GM21423 (cell line): Measurements from ENCODE around the gene CD101.
"Not testable (repeated sequence)": the region's sequence is repeated elsewhere in the genome, so short reads cannot be mapped to it uniquely, and the experiment has no call there.

Source experiments
- ATAC-seq: cut with Tn5 transposase; IDR thresholded peaks from one replicate; pipeline ENCODE4 v1.9.1; 2021; ENCODE audit warnings: mild to moderate bottlenecking, moderate library complexity; ENCODE audit not compliant: unreplicated experiment

The CD101 gene, protein sequence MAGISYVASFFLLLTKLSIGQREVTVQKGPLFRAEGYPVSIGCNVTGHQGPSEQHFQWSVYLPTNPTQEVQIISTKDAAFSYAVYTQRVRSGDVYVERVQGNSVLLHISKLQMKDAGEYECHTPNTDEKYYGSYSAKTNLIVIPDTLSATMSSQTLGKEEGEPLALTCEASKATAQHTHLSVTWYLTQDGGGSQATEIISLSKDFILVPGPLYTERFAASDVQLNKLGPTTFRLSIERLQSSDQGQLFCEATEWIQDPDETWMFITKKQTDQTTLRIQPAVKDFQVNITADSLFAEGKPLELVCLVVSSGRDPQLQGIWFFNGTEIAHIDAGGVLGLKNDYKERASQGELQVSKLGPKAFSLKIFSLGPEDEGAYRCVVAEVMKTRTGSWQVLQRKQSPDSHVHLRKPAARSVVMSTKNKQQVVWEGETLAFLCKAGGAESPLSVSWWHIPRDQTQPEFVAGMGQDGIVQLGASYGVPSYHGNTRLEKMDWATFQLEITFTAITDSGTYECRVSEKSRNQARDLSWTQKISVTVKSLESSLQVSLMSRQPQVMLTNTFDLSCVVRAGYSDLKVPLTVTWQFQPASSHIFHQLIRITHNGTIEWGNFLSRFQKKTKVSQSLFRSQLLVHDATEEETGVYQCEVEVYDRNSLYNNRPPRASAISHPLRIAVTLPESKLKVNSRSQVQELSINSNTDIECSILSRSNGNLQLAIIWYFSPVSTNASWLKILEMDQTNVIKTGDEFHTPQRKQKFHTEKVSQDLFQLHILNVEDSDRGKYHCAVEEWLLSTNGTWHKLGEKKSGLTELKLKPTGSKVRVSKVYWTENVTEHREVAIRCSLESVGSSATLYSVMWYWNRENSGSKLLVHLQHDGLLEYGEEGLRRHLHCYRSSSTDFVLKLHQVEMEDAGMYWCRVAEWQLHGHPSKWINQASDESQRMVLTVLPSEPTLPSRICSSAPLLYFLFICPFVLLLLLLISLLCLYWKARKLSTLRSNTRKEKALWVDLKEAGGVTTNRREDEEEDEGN

DNA sequence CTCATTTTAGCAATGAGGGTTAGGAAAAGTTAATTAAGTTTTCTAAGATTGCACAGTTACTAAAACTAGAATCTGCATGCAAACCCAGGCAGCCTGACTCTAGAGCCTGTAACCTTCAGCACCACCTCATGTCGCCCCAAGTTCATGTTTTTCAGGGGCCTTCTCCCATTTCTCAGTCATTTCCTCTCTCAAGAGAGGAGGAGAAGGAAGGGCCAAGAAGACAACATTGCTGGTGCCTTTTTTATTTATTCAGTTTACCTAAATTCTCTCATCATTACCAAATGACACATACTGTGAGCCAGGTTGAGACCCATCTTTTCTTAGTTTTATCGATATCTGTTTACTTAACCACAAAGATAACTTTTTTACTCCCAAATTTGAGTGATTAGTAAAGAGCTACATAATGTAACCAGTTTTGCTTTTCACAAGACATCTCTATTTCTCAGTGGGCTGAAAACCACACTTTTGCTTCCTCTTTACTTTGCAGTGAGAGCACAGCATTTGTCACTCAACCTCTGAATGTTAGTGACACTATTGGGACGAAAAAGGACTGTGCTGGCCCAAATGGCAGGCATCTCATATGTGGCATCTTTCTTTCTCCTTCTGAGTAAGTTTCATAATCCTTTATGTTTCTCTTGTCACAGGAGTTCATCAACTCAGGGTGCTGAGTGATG is at the start of gene CD101:
CD101 (plus strand) TSS at position 507 of the 674 bp plus-strand sequence; CDS start at position 565, 58 bp downstream.
- peak; percentile 91 for ATAC-seq

- ATAC-seq = no peak
These were observed 48.8 kb upstream of the CD101 start for GRCh38 chr1:116952738-116953275.

DNA sequence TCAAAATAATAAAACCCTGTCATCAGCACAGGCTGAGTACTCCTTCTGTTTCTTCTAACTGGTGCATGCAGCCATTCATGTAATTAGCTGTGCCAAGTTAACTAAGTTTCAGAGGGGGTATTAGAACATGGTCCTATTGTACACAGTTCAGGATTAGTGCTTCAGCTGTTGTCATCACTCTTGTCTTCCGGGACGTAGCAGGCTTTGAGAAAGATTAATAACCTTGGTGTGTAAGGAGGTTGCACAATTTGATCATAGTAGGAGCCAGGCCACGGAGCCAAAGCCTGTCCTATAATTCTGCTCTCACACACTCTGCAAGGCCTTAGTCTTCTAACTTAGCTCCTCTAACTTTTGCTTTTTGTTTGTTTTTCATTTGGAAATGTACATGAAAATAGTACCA is 47.1 kb upstream of the CD101 start:
- no peak for ATAC-seq

DNA sequence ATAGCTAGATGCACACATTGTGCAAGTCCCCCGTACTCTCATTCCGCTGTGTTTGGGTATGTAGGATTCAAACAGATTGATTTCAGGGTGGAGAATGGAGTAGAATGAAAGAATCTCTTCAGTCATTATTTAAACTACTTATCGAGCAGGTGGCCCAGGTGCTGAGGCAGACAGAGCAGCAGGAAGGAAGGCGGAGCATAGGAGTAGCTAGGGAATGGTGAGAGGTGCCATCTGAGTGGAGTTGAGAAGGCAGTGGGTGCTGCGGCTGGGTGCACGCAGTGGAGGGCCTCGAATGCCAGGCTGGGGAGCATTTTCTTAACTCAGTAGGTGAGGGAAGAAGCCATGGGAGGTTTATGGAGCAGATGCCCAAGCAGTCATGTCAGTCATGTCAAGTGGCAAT is 45.2 kb upstream of the CD101 start:
- no peak for ATAC-seq

GRCh38 chr1:116957646-116958045 is 43.9 kb upstream of the CD101 start:
- ATAC-seq = no peak

DNA sequence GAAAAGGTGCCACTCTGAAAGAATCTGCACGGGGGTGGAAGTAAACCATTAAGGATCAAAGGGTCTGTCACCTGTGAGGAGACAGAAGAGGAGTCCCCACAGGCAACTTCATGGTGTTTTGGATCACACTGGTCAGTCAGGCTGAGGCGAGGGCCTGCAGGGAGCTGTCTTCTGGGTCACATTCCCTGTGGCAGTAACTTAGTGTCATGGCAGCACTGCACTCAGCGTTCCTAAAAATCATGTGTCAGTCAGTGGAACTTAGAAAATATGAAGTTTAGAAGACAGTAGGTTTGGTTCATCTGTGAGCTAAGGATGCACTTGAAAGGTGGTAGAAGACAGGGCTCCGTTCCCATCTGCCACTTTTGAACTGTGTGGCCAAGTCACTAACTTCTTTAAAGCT is 43.5 kb upstream of the CD101 start:
- no peak for ATAC-seq

DNA sequence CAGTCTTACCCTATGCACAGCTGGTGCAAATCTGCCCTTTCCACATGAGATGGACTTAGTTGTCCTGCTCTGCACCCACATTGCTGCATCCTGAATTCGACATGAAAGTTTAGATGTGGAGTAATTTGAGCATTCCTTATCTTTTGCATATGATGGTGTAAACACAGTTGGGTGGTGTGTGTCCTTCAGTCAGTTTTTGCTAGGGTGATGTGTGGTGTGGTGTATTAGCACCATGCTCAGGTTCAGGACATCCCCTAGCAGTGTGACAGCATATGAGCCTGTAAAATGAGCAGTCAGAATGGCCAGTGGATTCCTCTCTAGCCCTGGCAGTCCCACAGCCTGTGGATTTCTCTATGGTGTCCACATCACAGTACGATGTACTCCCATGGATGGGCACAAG is 42.6 kb upstream of the CD101 start:
- ATAC-seq = no peak

GRCh38 chr1:116961606-116962005 is 40.0 kb upstream of the CD101 start:
- no peak for ATAC-seq

GRCh38 chr1:116962987-116963639 is 38.4 kb upstream of the CD101 start:
- ATAC-seq = no peak

DNA sequence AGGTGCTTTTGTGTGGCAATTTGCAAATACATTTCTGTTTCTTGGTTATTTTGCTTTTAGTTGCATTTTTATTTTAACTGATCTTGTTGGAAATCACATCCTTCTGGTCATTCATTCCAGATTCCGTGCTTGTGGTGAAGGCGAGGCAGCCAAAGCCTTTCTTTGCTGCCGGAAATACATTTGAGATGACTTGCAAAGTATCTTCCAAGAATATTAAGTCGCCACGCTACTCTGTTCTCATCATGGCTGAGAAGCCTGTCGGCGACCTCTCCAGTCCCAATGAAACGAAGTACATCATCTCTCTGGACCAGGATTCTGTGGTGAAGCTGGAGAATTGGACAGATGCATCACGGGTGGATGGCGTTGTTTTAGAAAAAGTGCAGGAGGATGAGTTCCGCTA is 34.8 kb upstream of the CD101 start:
- ATAC-seq = no peak

DNA sequence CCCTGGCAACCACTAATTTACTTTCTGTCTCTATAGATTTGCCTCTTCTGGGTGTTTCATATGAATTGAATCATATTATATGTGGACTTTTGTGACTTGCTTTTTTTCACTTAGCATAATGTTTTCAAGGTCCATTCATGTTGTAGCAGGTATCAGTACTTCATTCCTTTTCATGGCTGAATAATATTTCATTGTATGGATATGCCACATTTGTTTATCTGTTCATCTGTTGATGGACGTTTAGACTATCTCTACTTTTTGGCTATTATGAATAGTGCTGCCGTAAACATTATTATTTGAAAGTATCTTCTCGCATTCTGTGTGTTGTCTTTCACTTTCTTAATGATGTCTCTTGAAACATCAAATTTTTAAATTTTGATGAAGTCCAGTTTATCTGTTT is 32.8 kb upstream of the CD101 start:
- no peak for ATAC-seq

DNA sequence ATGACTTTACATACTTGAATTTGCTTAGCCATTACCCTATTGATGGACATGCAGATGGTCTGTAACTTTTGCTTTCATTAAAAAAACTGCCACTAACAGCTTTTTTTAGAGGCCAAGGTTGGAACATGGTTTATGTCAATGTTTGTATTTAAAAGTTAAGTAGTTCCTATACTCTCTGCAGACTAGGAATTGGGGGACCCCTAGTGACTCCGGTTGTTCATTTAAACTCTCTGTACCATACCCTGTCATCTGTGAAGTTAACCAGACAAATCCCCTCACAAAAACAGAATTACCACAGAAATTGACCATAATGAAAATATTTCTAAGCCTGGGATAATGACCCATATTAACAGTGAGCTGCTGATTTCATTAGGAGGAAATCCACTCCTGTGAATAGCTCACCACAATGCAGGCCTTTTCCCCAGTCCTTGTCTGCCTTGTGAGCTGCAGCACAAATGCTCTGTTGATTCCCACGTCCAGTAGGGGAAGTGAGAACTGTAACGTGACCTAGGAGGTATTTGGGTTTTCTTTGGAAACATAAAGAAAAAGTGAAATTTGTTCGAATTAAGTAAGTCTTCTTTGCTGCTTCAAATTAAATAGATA is 30.2 kb upstream of the CD101 start:
- ATAC-seq = no peak

DNA sequence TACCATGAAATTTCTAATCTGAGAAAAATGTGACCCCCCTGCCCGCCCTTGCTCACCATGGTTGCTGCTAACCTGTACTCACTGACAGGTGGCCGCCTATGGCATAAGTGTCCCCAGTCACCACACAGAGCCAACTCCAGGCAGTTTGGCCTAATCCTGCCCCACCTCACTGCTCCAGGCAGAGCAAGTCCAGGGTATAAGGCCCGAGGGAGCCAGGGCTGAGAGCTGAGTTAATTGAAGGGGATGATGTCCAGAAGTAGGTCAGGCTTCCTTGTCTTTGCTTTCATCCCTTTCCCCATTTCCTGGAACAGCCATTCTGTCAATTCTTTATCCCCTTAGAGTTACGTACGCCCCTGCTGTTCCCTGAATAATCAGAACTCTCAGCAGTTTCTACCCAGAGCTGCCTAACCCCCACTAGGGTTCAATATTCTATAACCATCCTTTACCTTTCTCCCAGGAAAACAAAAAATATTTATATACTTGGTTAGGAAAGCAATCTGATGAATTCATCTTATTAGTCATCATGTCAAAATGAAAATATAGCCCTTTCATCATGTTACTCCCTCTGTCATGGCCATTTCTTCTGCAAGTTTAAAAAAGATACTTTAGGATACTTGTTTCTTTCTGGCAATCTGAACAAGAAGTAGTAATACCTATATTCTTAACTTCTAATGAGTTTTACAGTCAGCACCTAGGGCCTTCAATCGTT is 29.4 kb upstream of the CD101 start:
- ATAC-seq = no peak

- ATAC-seq = no peak
These were observed 28.9 kb upstream of the CD101 start for GRCh38 chr1:116972674-116973030.

- ATAC-seq = not testable (repeated sequence)
These were observed 21.3 kb upstream of the CD101 start for GRCh38 chr1:116980309-116980708.

GRCh38 chr1:116981521-116982037 is 20.0 kb upstream of the CD101 start:
- no peak for ATAC-seq

DNA sequence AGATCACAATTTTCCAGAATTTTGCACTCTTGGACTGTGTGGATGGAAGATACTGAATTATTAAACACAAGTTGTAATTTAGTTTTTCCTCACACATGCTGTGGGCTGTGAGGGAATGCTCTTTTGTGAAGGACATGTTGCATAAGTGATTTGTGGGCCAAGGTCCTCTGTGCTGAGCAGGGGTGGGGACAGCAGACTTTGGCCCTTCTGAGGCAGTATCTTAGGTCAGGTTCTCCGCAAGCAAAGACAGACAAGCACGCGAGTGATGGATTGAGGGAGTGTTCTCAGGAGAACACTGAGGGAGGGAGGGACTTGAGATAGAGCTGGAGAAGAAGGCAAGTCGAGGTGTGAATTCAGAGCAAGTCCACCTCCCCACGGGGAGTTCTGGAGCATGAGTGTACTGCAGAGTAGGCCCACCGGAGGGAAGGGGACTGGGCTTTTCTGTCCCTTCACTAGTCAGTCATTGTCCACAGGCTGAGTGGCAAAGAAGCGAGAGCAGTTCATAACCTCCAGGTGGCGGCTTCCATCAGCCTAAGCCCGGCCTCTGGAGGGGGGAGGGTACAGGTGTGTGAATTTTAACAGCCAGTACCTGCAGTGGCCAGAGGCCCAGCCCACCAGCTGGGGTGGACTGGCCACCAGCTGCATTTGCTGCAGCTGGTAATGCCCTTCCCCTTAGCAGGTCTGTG is 19.1 kb upstream of the CD101 start:
- no peak for ATAC-seq

DNA sequence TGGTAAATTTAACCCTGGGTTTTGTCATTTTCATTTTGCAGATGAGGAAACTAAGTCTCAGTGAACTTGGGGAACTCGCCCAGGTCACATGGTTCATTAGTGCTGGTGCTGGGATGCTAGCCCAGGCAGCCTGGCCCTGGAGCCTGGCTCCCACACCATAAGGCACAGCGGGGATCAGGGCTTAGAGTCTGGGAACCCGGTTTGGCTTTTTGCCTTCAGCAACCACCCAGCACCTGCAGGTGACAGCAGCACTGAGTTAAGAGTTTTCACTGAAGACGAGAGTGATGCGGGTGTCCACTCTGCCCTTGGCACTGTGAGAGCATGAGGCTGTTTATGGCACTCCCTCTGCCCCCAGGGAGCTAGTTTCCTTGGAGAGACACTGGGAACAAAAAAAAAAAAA is 18.4 kb upstream of the CD101 start:
- no peak for ATAC-seq

GRCh38 chr1:116983678-116984077 is 17.9 kb upstream of the CD101 start:
- no peak for ATAC-seq
